EH (cell line): ENCODE measurements around the gene DDAH1.

ENCODE experiments used
- DNase-seq: peaks from one replicate; pipeline ENCODE4 v3.0.0-alpha.2; 2015; ENCODE audit warnings: low read depth

DDAH1 gene

DNA sequence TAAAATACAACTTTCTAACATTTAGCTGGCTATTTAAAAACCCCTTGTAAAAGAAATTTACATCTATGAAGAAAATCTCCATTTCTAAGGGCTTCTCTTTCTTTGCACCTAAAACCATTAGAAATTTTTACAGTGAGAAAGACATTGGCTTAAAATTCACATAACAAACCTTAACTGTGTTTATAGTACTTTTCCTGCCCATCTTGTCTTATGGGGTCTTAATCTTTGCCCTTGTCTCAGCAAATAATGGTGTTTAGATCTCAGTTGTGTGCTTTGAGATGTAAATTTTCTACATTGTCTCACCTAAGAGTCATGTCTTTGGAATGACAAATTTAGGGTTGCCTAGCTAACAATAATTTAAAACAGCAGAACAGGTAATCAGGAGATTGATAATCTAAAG, 71.5 kb downstream of the DDAH1 start:
- no peak for DNase-seq

DNA sequence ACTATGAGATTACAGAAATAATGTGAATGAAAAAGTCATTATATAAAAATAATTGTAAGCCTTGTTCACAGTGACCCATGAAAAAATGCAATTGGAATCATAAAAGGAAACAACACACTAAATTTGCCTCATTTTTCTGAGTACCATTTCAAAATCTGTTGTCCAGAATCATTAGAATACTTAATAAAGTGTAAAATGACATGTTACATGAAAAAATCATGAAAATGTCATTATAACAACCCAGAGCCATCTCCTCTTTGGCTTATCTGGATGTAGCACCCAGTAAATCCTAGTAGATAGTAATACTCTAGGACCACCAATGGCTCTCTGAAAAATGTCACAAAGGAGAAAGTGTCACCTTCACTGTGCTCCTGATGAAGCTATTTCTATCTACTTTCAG, 76.5 kb downstream of the DDAH1 start:
- DNase-seq: no peak

DNA sequence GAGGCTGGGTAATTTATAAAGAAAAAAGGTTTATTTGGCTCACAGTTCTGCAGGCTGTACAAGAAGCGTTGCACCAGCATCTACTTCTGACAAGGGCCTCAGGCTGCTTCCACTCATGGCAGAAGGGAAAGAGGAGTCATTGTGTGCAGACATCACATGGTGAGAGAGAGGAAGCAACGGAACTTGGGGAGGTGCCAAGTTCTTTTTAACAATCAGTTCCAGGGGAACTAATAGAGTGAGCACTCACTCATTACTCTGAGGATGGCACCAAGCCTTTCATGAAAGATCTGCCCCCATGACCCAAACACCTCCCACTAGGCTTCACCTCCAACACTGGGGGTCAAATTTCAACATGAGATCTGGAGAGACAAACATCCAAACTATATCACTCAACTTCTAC, 77.2 kb downstream of the DDAH1 start:
- DNase-seq: peak; percentile 26

DNA sequence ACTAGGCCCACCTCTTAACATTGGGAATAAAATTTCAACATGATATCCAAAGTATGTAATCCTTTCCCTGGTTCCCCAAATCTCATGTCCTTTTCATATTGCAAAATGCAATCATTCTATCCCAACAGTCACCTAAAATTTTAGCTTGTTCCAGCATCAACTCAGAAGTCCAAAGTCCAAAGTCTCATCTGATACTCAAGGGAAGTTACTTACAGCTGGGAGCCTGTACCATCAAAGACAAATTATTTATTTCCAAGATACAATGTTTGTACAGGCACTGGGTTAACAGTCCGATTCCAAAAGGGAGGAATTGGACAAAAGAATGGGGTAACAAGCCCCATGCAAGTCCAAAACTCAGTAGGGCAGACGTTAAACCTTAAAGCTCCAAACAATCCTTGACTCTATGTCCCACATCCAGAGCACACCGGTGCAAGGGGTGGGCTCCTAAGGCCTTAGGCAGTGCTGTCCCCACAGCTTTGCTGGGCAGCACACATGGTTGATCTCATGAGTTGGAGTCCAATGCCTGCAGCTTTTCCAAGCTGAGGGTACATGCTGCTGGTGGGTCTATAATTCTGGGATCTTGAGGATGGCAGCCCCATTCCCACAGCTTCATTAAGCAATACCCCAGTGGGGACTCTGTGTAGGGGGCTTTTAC, 78.8 kb downstream of the DDAH1 start:
- no peak for DNase-seq

DNA sequence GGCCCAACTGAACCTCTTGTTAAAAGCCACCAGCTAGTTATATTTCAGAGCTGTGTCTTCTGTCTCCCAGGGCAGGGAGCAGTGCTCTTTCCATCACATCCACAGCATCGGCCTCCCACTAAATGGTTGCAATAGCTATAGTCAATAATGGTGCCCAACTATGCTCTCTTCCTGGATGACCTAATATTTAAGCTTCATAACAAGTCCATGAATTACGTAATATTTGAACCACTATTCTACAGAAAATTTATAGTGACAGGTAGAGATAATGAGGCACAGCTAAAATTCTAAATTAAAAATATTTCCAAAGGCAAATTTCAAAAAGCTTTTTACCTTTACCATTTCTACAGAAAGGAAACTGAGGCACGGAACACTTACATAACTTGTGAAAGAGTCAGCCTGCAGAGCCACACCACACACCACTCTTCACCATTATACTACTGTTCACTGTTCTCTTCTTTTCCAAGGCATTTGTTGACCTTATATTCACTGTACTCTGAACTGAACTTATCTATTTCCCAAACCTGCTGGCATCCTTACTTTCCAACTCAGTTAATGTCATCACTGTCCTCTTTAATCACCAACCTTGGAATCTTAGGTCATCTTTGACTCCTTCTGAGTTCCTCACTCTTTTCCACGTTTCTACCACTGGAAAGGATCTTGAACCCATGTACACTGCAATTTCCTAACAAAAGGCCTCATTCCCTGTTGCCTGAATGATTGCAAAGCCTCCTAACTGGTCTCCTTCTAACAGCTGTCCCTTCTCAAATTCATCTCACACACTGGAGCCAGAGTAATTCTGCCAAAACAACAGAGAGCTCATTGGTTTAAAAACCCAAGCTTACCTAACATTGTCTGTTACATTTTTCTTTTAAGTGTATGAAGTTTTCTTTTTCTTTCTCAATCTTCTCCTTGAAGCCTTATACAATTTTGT, 85.5 kb downstream of the DDAH1 start:
- DNase-seq: no peak

DNA sequence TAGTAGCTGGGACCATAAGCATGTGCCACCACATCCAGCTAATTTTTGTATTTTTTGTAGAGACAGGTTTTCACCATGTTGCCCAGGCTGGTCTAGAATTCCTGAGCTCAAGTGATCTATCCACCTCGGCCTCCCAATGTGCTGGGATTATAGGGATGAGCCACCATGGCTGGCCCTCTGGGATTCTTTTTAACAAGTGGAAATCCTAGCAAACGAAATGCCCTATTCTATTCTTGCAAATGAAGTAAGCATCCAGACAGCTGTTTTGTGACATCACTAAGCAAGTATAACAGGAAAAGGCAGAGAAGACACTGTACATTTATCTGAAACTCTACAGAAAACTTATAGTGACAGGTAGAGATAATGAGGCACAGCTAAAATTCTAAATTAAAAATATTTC, 86.4 kb downstream of the DDAH1 start:
- no peak for DNase-seq

DNA sequence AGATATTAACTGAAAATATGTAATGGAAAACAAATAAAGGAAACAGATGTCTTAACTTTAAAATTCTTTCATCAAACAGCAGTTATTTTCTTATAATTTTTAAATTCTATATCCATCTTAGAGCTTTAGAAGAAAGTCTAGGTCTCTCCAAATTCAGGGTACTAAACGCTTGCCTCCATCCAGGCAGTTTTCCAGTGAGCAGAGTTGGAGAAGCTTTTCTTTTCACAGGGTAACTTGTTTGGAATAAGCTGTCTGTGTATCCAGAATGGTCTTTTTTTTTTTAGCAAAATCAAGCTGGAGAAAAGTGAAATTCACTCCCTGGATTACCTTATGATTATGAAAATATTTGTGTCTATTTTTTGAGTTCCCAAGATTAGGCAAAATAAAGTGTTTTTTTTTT, 88.6 kb downstream of the DDAH1 start:
- DNase-seq: no peak

DNA sequence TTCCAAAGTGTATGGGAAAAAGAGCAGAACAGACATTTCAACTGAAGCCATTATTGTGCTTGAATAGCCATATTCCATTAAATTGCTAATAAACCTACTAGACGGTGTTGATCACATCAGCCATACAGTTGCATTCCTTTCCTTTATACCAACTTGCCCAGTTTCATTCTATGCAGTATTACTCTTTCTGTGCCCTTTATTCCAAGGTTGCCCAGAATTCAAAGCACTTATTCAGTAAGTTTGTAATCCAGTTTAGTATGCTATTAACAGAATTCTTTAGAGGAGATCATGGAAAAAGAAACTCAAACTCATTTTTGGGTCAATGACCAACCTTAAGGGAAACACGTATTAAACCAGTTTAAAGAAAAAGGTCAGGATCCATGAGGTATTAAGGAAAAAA, 89.5 kb downstream of the DDAH1 start:
- DNase-seq: no peak

DNA sequence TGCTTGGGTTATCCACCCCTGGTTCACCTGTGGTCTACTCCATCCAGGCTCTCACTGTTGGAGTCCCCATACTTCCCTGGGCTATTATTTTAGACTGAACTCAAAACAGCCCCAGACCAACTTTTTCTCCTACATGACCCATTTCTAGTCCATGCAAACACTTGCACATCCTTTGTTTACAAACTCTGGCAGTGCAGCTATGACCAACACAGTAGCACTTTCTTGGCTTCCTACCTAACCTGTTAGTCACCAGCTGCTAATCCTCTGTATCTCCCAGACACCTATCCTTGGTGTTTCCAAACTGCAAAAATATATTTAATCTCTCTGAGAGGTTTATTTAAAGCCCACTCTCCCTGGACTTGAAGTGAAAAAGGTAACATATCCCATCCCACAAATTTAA, 90.8 kb downstream of the DDAH1 start:
- DNase-seq: peak; percentile 86

DNA sequence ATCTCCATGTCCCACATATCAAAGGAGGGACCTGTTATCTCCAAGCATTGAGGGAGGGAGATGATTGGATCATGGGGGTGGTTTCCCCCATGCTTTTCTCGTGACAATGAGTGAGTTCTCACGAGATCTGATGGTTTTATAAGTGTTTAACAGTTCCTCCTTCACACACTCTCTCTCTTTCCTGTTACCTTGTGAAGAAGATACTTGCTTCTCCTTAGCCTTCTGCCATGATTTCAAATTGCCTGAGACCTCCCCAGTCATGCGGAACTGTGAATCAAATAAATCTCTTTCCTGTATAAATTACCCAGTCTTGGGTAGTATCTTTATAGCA, 91.6 kb downstream of the DDAH1 start:
- DNase-seq: no peak

DNA sequence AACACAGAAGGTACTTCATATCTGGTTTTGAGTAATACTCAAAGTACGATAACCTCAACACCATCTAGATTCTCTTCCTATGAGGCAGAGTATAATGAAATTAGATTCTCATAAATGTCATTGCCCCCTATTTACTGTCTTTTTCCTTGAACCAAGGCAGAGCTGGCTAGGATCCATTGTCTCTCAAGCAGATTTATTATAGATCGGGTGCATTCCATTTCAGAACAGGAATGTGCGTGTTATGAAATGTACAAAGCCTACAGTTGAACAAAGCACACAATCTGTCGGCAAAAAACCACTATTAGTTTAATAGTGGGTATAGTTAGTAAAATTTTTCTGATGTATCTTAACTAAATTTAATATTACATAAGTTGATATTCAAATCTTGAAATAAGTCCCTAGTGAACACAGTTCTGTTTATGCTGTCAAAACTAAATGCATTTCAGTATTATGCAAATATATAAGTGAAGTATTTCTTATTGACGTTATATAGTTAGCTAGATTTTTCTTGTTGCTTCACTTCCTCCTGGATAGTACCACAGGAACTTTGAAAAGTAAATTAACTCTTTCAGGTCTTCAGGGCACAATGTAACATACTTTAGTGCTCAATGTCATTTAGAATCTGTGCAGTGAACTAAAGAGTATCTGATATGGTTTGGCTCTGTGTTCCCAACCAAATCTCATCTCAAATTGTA, 92.1 kb downstream of the DDAH1 start:
- DNase-seq: peak; percentile 49

DNA sequence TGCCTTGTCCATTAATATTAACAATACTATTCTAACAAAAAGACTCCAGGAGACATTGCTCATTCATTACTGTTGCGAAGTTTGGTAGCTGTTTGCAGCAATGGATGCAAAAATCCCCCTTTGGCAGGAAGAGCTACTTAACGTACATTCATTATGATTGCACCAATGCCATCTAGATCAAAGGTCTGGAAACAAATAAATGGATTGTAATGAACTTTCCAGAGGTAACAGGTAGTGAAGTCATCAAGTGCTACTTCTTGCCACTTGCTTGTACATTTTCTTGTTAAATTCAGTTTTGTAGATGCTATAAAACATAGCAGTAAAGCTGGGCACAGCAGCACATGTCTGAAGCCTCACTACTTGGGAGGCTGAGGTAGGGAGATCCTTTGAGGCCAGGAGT, 93.9 kb downstream of the DDAH1 start:
- DNase-seq: no peak

DNA sequence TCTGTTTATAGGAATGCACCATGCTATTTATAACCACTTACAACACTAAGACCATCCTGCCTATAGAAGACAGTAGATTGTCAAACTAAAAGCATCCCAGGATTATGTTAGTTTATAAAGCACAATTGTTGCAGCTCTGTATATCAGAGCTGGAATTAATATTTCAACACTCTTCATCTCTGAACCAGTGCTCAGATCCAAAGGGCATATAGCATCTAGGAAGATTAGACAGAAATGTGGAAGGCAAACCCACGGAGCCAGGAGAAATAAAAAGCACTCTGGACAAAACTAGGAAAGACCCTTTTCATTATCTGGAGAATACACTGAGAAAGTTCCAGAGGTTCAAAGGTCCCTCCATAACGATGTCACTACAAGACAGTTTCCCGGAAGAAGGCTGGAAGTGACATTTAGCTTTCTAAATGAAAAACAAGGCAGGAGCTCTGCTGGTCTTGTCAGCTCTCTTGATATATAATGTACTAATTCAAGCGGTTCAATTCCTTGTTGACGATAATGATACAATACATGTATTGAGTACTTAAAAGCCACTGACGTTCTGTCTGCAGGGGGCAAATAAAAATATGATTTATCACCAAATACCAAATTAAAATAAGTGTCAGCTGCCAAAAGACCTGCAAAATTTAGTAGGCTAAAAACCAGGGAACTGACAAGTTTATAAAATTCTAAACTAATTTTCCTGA, 96.7 kb downstream of the DDAH1 start:
- DNase-seq: no peak

DNA sequence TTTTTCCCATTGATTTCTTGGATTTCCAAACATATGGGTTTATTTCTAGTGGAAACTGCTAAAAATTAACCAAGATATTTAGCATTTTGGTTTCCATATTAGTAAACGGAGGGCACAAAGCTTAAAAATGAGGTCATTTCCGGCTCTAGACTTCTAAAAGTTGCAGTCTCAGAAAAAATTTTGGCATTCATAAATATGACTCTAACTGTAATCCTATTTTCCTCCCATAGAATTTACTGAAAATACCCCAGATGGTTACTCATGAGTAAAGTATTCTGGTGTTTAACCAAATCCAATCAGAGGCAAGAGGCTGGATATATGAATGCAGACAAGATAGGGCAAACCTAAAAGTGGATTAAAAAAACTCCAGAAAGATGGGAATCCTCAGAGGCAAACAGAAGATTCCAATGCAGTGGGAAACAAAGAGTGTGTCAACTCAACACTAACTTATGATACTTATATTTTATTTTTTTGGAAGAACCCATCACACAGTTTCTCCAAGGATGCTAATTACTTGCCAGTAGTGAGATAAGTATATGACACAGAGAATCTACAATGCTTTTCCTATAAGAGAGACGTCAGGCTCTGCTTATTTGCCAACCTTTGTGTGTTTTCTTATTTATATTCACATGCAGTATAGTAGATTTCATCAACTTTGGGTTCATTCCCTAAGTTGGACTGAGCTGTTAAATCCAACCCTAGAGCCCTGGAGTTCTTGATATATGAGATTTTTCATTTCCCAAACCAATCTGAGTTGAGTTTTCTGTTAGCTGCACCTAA, 98.4 kb downstream of the DDAH1 start:
- peak; percentile 94 for DNase-seq

DNA sequence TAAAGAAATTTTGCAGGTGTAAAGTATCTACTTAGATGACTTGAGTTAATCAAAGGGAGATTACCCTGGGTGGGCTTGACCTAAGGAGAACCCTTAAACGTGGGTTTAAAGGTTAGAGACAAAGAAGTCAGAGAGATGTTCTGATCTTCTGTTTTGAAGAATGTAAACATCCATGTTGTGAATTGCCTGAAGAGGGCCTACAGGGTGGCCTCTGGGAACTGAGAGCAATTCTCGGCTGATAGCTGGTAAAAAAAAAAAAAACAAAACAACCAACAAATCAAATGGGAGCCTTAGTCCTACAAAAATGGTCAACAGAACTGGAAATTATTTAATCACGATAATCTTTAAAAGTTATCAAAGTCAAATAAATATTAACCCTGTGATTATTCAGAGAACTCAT, 99.1 kb downstream of the DDAH1 start:
- DNase-seq: no peak

DNA sequence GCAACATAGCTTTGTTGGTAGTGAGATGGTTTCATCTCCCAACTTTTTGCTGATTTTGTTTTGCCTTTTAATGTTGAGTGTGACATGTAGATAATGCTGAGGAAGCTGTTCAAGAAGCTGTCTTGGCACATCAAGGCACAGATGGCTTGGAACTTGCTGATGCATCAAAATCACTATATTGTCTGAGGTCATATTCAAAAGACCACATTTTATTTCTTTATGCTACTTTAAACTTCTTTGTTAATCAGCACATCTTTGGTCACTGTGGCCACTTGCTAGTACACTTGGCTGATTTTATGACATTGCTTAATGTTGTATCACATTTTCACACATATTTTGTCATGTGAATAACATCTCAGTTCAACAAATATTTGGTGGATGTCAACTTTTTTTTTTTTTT, 101.4 kb downstream of the DDAH1 start:
- DNase-seq: peak; percentile 60

DNA sequence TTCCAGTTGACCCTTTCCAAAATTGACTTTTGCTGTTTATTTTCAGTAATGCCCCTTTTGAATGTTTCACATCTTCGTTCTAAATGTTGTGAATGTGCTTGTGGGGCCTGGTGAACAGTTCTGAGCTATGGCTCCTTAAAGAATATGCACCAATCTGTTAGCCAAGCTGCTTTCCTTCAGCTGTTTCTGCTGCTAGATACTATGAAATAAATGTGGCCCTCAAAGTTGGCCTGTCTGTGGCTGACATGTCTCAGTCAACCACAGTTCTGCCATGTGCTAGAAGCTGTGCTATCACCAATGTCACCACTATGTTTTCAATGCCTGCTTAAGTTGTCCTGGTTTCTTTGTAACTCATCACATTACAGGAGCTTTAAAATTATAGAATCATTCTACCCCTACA, 101.9 kb downstream of the DDAH1 start:
- no peak for DNase-seq

DNA sequence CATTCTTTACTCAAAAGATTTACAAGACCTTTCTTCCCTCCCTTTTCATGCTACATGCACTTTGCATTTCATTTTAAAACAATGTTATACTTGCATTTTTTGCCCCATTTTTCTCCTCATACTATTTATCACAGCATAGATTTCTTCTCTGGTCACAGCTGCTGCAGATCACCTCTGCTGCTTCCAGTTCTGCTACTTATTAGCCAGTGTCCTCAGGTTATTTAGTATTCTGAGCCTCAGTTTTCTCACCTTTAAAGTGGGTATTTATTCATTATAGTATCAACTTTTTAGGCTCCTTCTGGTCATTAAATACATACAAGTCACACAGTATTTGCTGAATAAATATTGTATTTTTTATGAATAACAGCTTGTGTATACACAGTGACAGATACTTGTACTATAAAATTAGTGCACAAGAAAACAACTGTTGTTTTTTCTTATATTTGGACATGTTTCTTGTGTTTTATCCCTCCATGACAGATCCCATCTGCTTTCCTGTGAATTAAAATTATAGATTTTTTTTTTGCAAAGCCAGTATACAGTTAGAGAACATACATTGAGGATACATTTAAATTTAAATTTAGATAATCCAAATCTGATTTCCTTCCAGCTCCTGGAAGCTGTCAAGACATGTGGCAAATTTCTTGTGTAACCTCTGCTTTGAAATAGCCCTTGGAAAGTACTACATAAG, 103.2 kb downstream of the DDAH1 start:
- DNase-seq: no peak

DNA sequence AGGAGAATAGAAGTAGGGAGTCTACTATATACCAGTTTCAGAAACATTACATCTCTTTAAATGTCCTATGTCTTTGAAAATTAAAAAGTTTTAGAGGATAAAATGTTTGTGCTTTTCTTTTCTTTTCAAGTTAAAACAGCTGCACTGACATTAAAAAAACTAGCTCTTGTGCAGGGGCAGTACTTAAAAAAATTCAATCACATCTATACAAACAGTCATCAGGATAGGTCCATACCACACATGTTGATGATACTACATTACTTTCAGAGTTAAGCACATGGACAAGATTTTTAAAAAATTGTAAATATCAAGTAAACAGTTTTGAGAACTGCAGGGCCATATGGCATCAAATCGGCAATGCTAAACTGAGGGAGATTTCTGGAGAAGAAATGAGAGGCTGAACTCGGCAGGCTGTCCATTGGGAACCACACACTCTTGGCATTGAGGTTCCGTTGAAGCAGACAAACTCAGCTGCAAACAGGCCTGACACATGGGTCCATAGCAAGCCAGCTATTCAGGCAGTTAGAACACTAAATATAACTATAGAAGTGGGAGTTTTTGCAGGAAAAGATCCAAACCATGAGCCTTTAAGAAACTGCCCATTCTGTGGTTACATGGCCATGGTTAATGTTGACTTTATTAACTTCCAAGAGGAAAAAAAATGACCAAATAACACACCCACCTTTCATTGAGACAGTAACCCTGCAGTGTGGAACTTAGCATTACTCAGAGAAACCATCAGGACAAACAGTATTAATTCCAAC, 104.0 kb downstream of the DDAH1 start:
- peak; percentile 87 for DNase-seq
